HEK293 (cell line): ENCODE measurements around the gene JPH2.

Experiments used
- CTCF ChIA-PET: fragments of 350-600 bp; formaldehyde crosslinking; extraction: SDS; loops from one replicate; lab custom pipeline; 2021; ENCODE audit warnings: antibody characterized with exemption; lab: Yijun Ruan, JAX
- POLR2A ChIA-PET: fragments of 300-600 bp; formaldehyde crosslinking; extraction: SDS; loops from one replicate; lab custom pipeline; 2020; ENCODE audit warnings: antibody characterized with exemption, inconsistent platforms; lab: Yijun Ruan, JAX
- H3K27ac ChIP-seq: fragments of 200-500 bp; sonication (Bioruptor generic); 2 replicates; pipeline ENCODE4 v1.5.1; 2014; ENCODE audit warnings: low read depth, low read length, control low read depth, inconsistent platforms; ENCODE audit errors: extremely low read depth
- H3K36me3 ChIP-seq, 2 experiments: fragments of 200-500 bp in 1 of 2; sonication (Bioruptor generic) in 1 of 2; 1 replicate in 1 of 2; 2 replicates in 1 of 2; pipeline ENCODE4 v1.5.1; 2014 to 2017; ENCODE audit warnings: inconsistent platforms in 2 of 2, low read length in 2 of 2; ENCODE audit not compliant: control insufficient read depth in 2 of 2, insufficient read depth in 1 of 2
- H3K4me1 ChIP-seq: fragments of 200-500 bp; sonication (Bioruptor generic); 2 replicates; pipeline ENCODE4 v1.5.1; 2014; ENCODE audit warnings: mild to moderate bottlenecking, low read length, inconsistent platforms; ENCODE audit not compliant: control insufficient read depth, insufficient read depth
- H3K4me3 ChIP-seq: 2 replicates; pipeline ENCODE4 v1.5.1; 2011; ENCODE audit warnings: low read depth, mild to moderate bottlenecking, control low read depth, low read length, moderate library complexity
- H3K9me3 ChIP-seq: fragments of 200-500 bp; sonication (Bioruptor generic); 2 replicates; pipeline ENCODE4 v1.5.1; 2014; ENCODE audit warnings: low read depth, low read length, inconsistent platforms; ENCODE audit not compliant: control insufficient read depth, insufficient read depth
- EGR2 ChIP-seq: fragments of 450-650 bp; formaldehyde crosslinking; IDR thresholded peaks from 2 replicates; pipeline ENCODE4 v1.5.1; 2016; ENCODE audit warnings: low read depth, missing biosample characterization, missing genetic modification characterization
- FEZF1 ChIP-seq: fragments of 450-650 bp; formaldehyde crosslinking; IDR thresholded peaks from 2 replicates; pipeline ENCODE4 v1.5.1; 2016; ENCODE audit warnings: missing biosample characterization, missing genetic modification characterization
- GLIS1 ChIP-seq: fragments of 450-650 bp; formaldehyde crosslinking; IDR thresholded peaks from 2 replicates; pipeline ENCODE4 v1.5.1; 2016; ENCODE audit warnings: missing biosample characterization, missing genetic modification characterization
- IKZF3 ChIP-seq: fragments of 450-650 bp; IDR thresholded peaks from 2 replicates; pipeline ENCODE4 v1.5.0; 2018; ENCODE audit warnings: missing biosample characterization, mild to moderate bottlenecking, missing genetic modification characterization, moderate library complexity
- KLF16 ChIP-seq: fragments of 450-650 bp; formaldehyde crosslinking; IDR thresholded peaks from 2 replicates; pipeline ENCODE4 v1.5.1; 2017; ENCODE audit warnings: missing biosample characterization, missing genetic modification characterization
- SP3 ChIP-seq: fragments of 450-650 bp; formaldehyde crosslinking; IDR thresholded peaks from 2 replicates; pipeline ENCODE4 v1.5.1; 2016; ENCODE audit warnings: missing biosample characterization, missing genetic modification characterization
- ZBTB17 ChIP-seq: fragments of 450-650 bp; formaldehyde crosslinking; IDR thresholded peaks from 2 replicates; pipeline ENCODE4 v1.5.1; 2016; ENCODE audit warnings: missing biosample characterization, missing genetic modification characterization
- ZBTB20 ChIP-seq: fragments of 450-650 bp; formaldehyde crosslinking; IDR thresholded peaks from 2 replicates; pipeline ENCODE4 v1.5.1; 2016; ENCODE audit warnings: missing biosample characterization, missing genetic modification characterization
- ZNF133 ChIP-seq: fragments of 450-650 bp; formaldehyde crosslinking; IDR thresholded peaks from 2 replicates; pipeline ENCODE4 v1.5.1; 2016; ENCODE audit warnings: missing biosample characterization, missing genetic modification characterization
- ZNF138 ChIP-seq: fragments of 450-650 bp; formaldehyde crosslinking; IDR thresholded peaks from 2 replicates; pipeline ENCODE4 v1.5.1; 2016; ENCODE audit warnings: missing biosample characterization, missing genetic modification characterization, borderline replicate concordance
- ZNF24 ChIP-seq: fragments of 450-650 bp; formaldehyde crosslinking; IDR thresholded peaks from 2 replicates; pipeline ENCODE4 v1.5.1; 2016; ENCODE audit warnings: missing biosample characterization, missing genetic modification characterization
- ZNF561 ChIP-seq: fragments of 450-650 bp; IDR thresholded peaks from 2 replicates; pipeline ENCODE4 v1.5.1; 2018; ENCODE audit warnings: missing biosample characterization, missing genetic modification characterization, borderline replicate concordance
- ZNF654 ChIP-seq: fragments of 450-650 bp; formaldehyde crosslinking; IDR thresholded peaks from 2 replicates; pipeline ENCODE4 v1.5.1; 2016; ENCODE audit warnings: low read depth, missing biosample characterization, missing genetic modification characterization
- TF ChIP-seq, protein P1 (sequence below): fragments of 450-650 bp; formaldehyde crosslinking; IDR thresholded peaks from 2 replicates; pipeline ENCODE4 v1.5.1; 2017; ENCODE audit warnings: missing biosample characterization, missing genetic modification characterization
- TF ChIP-seq, protein P2 (sequence below): fragments of 450-650 bp; formaldehyde crosslinking; IDR thresholded peaks from 2 replicates; pipeline ENCODE4 v1.5.1; 2016; ENCODE audit warnings: missing biosample characterization, missing genetic modification characterization
- TF ChIP-seq, protein P3 (sequence below): fragments of 450-650 bp; formaldehyde crosslinking; conservative IDR thresholded peaks from 2 replicates; pipeline ENCODE4 v1.5.1; 2016; ENCODE audit warnings: low read depth, missing biosample characterization, missing genetic modification characterization
- TF ChIP-seq, protein P4 (sequence below): fragments of 450-650 bp; formaldehyde crosslinking; IDR thresholded peaks from 2 replicates; pipeline ENCODE4 v1.5.1; 2016; ENCODE audit warnings: missing biosample characterization, missing genetic modification characterization

The JPH2 gene

DNA sequence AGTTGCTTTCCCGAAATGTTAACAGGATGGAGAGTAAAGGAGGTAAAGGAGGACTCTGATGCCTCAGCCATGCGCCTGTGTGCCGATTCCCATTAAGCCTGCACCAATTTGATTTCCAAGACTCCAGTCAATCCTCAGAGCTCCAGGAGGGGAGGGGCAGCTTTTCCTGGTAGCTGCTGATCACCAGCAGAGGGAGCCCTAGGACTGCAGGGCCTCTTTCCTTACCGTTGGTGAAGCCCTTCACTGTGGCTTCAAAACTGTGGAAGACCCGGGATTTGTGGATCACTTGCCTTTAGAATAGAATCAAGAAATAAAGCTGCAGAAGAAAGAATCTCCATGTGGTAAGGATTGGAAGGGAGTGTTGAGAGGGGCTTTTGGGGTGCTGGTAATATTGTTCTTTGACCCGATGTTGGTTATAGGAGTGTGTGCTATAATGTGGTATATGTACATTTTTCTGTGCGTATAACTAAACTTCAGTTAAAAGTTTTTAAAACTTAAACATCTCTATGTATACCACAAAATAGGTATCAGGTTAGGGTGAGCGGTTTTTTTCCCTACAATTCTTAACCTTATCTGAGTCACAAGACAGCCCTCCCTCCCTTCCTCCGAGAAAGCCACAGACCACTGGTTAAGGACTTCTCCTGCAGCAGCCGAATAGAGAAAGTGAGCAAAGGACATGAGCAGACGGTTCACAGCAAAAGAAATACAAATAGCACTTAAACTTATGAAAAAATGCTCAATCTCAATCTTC lies 30.5 kb upstream of the JPH2 start:
- no peaks in the 10 kb centered on the region for H3K9me3 ChIP-seq
- H3K27ac ChIP-seq = no peak overlapping the region
- H3K4me3 ChIP-seq = no peak overlapping the region
- TF ChIP-seq ZBTB17 (tag by site-specific recombination) = peak; percentile 42; the same call in 1 of the 2 replicates
- peak; percentile 21; the same call in 1 of the 2 replicates for TF ChIP-seq ZNF24
- TF ChIP-seq SP3 = no peak
- TF ChIP-seq, protein P1, sequence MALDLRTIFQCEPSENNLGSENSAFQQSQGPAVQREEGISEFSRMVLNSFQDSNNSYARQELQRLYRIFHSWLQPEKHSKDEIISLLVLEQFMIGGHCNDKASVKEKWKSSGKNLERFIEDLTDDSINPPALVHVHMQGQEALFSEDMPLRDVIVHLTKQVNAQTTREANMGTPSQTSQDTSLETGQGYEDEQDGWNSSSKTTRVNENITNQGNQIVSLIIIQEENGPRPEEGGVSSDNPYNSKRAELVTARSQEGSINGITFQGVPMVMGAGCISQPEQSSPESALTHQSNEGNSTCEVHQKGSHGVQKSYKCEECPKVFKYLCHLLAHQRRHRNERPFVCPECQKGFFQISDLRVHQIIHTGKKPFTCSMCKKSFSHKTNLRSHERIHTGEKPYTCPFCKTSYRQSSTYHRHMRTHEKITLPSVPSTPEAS (tag by site-specific recombination) = no peak
- peak; percentile 51; the same call in 1 of the 2 replicates for TF ChIP-seq KLF16 (tag by site-specific recombination)
- TF ChIP-seq EGR2 (tag by site-specific recombination) = no peak
- 0 out of 2 replicates have a peak, but pooled peaks have one; percentile 17 for TF ChIP-seq ZNF561 (tag by site-specific recombination)
- no peak for TF ChIP-seq FEZF1 (tag by site-specific recombination)
- TF ChIP-seq, protein P2, sequence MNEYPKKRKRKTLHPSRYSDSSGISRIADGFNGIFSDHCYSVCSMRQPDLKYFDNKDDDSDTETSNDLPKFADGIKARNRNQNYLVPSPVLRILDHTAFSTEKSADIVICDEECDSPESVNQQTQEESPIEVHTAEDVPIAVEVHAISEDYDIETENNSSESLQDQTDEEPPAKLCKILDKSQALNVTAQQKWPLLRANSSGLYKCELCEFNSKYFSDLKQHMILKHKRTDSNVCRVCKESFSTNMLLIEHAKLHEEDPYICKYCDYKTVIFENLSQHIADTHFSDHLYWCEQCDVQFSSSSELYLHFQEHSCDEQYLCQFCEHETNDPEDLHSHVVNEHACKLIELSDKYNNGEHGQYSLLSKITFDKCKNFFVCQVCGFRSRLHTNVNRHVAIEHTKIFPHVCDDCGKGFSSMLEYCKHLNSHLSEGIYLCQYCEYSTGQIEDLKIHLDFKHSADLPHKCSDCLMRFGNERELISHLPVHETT (tag by site-specific recombination) = no peak
- TF ChIP-seq ZNF138 = no peak
- TF ChIP-seq, protein P3, sequence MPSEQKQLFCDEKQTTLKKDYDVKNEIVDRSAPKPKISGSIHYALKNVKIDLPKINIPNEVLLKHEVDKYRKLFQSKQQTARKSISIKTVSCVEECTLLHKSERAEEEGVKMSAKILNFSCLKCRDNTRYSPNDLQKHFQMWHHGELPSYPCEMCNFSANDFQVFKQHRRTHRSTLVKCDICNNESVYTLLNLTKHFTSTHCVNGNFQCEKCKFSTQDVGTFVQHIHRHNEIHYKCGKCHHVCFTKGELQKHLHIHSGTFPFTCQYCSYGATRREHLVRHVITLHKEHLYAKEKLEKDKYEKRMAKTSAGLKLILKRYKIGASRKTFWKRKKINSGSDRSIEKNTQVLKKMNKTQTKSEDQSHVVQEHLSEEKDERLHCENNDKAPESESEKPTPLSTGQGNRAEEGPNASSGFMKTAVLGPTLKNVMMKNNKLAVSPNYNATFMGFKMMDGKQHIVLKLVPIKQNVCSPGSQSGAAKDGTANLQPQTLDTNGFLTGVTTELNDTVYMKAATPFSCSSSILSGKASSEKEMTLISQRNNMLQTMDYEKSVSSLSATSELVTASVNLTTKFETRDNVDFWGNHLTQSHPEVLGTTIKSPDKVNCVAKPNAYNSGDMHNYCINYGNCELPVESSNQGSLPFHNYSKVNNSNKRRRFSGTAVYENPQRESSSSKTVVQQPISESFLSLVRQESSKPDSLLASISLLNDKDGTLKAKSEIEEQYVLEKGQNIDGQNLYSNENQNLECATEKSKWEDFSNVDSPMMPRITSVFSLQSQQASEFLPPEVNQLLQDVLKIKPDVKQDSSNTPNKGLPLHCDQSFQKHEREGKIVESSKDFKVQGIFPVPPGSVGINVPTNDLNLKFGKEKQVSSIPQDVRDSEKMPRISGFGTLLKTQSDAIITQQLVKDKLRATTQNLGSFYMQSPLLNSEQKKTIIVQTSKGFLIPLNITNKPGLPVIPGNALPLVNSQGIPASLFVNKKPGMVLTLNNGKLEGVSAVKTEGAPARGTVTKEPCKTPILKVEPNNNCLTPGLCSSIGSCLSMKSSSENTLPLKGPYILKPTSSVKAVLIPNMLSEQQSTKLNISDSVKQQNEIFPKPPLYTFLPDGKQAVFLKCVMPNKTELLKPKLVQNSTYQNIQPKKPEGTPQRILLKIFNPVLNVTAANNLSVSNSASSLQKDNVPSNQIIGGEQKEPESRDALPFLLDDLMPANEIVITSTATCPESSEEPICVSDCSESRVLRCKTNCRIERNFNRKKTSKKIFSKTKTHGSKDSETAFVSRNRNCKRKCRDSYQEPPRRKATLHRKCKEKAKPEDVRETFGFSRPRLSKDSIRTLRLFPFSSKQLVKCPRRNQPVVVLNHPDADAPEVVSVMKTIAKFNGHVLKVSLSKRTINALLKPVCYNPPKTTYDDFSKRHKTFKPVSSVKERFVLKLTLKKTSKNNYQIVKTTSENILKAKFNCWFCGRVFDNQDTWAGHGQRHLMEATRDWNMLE (tag by site-specific recombination) = no peak
- TF ChIP-seq ZNF654 (tag by site-specific recombination) = peak; percentile 94
- TF ChIP-seq ZNF133 (tag by site-specific recombination) = no peak
- TF ChIP-seq, protein P4, sequence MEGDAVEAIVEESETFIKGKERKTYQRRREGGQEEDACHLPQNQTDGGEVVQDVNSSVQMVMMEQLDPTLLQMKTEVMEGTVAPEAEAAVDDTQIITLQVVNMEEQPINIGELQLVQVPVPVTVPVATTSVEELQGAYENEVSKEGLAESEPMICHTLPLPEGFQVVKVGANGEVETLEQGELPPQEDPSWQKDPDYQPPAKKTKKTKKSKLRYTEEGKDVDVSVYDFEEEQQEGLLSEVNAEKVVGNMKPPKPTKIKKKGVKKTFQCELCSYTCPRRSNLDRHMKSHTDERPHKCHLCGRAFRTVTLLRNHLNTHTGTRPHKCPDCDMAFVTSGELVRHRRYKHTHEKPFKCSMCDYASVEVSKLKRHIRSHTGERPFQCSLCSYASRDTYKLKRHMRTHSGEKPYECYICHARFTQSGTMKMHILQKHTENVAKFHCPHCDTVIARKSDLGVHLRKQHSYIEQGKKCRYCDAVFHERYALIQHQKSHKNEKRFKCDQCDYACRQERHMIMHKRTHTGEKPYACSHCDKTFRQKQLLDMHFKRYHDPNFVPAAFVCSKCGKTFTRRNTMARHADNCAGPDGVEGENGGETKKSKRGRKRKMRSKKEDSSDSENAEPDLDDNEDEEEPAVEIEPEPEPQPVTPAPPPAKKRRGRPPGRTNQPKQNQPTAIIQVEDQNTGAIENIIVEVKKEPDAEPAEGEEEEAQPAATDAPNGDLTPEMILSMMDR (tag by site-specific recombination) = peak; percentile 85
- peak; percentile 76 for TF ChIP-seq IKZF3 (tag by site-specific recombination)
- TF ChIP-seq GLIS1 (tag by site-specific recombination) = no peak
- no peak for TF ChIP-seq ZBTB20 (tag by site-specific recombination)
- no peaks in the 10 kb centered on the region for H3K36me3 ChIP-seq
- ChIA-PET POLR2A (interaction anchor here (0.8 to 1.0 kb wide), 2 partner anchors 93 to 513 kb away, joined by 3 read pairs; partner anchors contain the start of gene FITM2), CTCF (interaction anchor here (0.5 to 8.4 kb wide), 53 partner anchors 9 to 1539 kb away, joined by 3 to 187 read pairs (median 5); partner anchors contain the start of genes FITM2 and GDAP1L1)
- no peaks in the 10 kb centered on the region for H3K4me1 ChIP-seq
